Astrocyte (in vitro differentiated cells and primary cell): ENCODE data around the gene EIF4EBP3. TPM values are rescaled to one million over a fixed set of nuclear protein-coding genes. Genes with fewer than 3 reads are reported as not detected.

ENCODE experiments used
- DNase-seq: peaks from one replicate; pipeline ENCODE4 v3.0.0-alpha.2; 2010; ENCODE audit warnings: low read depth
- FAIRE-seq: peaks from 2 replicates; lab custom pipeline; 2011; peaks lifted over from hg19 to GRCh38; lab: Jason Lieb, UNC
- H2AFZ ChIP-seq: 2 replicates; pipeline ENCODE4 v1.6.0; 2012; ENCODE audit warnings: low read depth, low read length, inconsistent platforms
- H3K27ac ChIP-seq: 2 replicates; pipeline ENCODE4 v1.5.1; 2011; ENCODE audit warnings: low read depth, low read length, inconsistent platforms
- H3K27me3 ChIP-seq: 2 replicates; pipeline ENCODE4 v1.6.0; 2011; ENCODE audit warnings: low read length, inconsistent platforms; ENCODE audit not compliant: insufficient read depth
- H3K36me3 ChIP-seq: 2 replicates; pipeline ENCODE4 v1.5.1; 2011; ENCODE audit warnings: low read length, inconsistent platforms; ENCODE audit not compliant: insufficient read depth
- H3K4me1 ChIP-seq: 2 replicates; pipeline ENCODE4 v1.5.1; 2011; ENCODE audit warnings: low read length, inconsistent platforms; ENCODE audit not compliant: insufficient read depth
- H3K4me2 ChIP-seq: 2 replicates; pipeline ENCODE4 v1.6.0; 2012; ENCODE audit warnings: low read length, inconsistent platforms
- H3K4me3 ChIP-seq: 2 replicates; pipeline ENCODE4 v1.5.1; 2011; ENCODE audit warnings: low read depth, mild to moderate bottlenecking, low read length, inconsistent platforms; ENCODE audit not compliant: insufficient read depth
- H3K79me2 ChIP-seq: 2 replicates; pipeline ENCODE4 v1.6.0; 2012; ENCODE audit warnings: mild to moderate bottlenecking, low read length, inconsistent platforms; ENCODE audit not compliant: insufficient read depth
- H3K9ac ChIP-seq: 2 replicates; pipeline ENCODE4 v1.6.0; 2012; ENCODE audit warnings: mild to moderate bottlenecking, low read length, inconsistent platforms
- H3K9me3 ChIP-seq: 2 replicates; pipeline ENCODE4 v1.5.1; 2012; ENCODE audit warnings: low read depth, mild to moderate bottlenecking, low read length, inconsistent platforms; ENCODE audit not compliant: insufficient read depth
- H4K20me1 ChIP-seq: 2 replicates; pipeline ENCODE4 v1.6.0; 2012; ENCODE audit warnings: low read length, inconsistent platforms; ENCODE audit not compliant: insufficient read depth
- H3K27ac Mint-ChIP-seq: one replicate; pipeline ENCODE4 v1.8.0; 2021; ENCODE audit warnings: mild to moderate bottlenecking, mixed read lengths; ENCODE audit not compliant: unreplicated experiment
- H3K27me3 Mint-ChIP-seq: one replicate; pipeline ENCODE4 v1.8.0; 2021; ENCODE audit warnings: low read depth, mixed read lengths; ENCODE audit not compliant: unreplicated experiment
- H3K36me3 Mint-ChIP-seq: one replicate; pipeline ENCODE4 v1.8.0; 2021; ENCODE audit warnings: low read depth, mixed read lengths; ENCODE audit not compliant: unreplicated experiment
- H3K4me1 Mint-ChIP-seq: one replicate; pipeline ENCODE4 v1.8.0; 2021; ENCODE audit warnings: low read depth, mixed read lengths; ENCODE audit not compliant: unreplicated experiment
- H3K4me3 Mint-ChIP-seq: one replicate; pipeline ENCODE4 v1.8.0; 2021; ENCODE audit warnings: mild to moderate bottlenecking, moderate library complexity, mixed read lengths; ENCODE audit not compliant: unreplicated experiment
- H3K9me3 Mint-ChIP-seq: one replicate; pipeline ENCODE4 v1.8.0; 2021; ENCODE audit warnings: mild to moderate bottlenecking, mixed read lengths; ENCODE audit not compliant: unreplicated experiment
- EZH2 ChIP-seq: IDR thresholded peaks from 2 replicates; pipeline ENCODE4 v1.6.1; 2012; ENCODE audit warnings: mild to moderate bottlenecking, low read length, inconsistent platforms; ENCODE audit not compliant: insufficient read depth
- total RNA-seq: library from RNA; stranded (reverse); gene quantifications from 2 replicates; pipeline ENCODE4 v1.2.1, GENCODE V29; 2021
- TF ChIP-seq, protein P1 (sequence below): IDR thresholded peaks from 2 replicates; pipeline ENCODE4 v1.5.1; 2011; ENCODE audit warnings: low read depth, mild to moderate bottlenecking, inconsistent platforms, low read length, moderate library complexity; ENCODE audit not compliant: insufficient read depth

Gene EIF4EBP3
- total RNA-seq, 1 donor from 2014 or later: 3.6 TPM

- DNase-seq (no peak), FAIRE-seq (no peak)
- Histone ChIP-seq H2AFZ (no peak overlapping the region), H3K9ac (no peak overlapping the region), H3K27ac (no peak overlapping the region), H3K9me3 (no peaks in the 10 kb centered on the region), H3K27me3 (no peaks in the 10 kb centered on the region), H4K20me1 (no peaks in the 10 kb centered on the region), H3K4me3 (no peak overlapping the region), H3K79me2 (no peaks in the 10 kb centered on the region), H3K4me2 (no peak overlapping the region), H3K36me3 (peaks cover 27% of the 10 kb centered on the region), H3K4me1 (no peaks in the 10 kb centered on the region)
- Mint-ChIP-seq H3K4me3 (no peak overlapping the region), H3K36me3 (peaks cover 4% of the 10 kb centered on the region), H3K27me3 (no peaks in the 10 kb centered on the region), H3K27ac (no peak overlapping the region), H3K4me1 (no peaks in the 10 kb centered on the region), H3K9me3 (no peaks in the 10 kb centered on the region)
- TF ChIP-seq, protein P1, sequence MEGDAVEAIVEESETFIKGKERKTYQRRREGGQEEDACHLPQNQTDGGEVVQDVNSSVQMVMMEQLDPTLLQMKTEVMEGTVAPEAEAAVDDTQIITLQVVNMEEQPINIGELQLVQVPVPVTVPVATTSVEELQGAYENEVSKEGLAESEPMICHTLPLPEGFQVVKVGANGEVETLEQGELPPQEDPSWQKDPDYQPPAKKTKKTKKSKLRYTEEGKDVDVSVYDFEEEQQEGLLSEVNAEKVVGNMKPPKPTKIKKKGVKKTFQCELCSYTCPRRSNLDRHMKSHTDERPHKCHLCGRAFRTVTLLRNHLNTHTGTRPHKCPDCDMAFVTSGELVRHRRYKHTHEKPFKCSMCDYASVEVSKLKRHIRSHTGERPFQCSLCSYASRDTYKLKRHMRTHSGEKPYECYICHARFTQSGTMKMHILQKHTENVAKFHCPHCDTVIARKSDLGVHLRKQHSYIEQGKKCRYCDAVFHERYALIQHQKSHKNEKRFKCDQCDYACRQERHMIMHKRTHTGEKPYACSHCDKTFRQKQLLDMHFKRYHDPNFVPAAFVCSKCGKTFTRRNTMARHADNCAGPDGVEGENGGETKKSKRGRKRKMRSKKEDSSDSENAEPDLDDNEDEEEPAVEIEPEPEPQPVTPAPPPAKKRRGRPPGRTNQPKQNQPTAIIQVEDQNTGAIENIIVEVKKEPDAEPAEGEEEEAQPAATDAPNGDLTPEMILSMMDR: no peak
- TF ChIP-seq EZH2: no peak
Observed at GRCh38 chr5:140502834-140503233, 44.6 kb upstream of the EIF4EBP3 start.

DNA sequence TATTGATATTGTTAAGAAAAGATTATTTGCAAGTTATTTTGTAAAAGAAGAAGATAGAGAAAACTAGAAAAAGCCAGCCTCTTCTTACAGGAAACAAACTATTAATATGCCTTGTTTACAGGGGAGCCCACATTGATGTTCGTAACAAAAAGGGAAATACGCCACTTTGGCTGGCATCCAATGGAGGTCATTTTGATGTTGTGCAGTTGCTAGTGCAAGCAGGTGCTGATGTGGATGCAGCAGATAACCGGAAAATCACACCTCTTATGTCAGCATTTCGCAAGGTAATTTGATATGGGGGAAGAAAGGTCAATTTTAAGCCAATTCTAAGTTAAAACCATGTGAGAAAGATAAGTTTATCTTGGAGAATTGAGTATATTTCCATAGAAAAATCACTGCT, 37.6 kb upstream of the EIF4EBP3 start:
- Histone ChIP-seq H3K36me3 (peaks cover 42% of the 10 kb centered on the region), H3K4me1 (no peaks in the 10 kb centered on the region), H3K79me2 (no peaks in the 10 kb centered on the region), H3K4me3 (no peak overlapping the region), H3K9ac (no peak overlapping the region), H4K20me1 (no peaks in the 10 kb centered on the region), H3K27ac (no peak overlapping the region), H3K4me2 (no peak overlapping the region), H2AFZ (no peak overlapping the region), H3K27me3 (no peaks in the 10 kb centered on the region), H3K9me3 (no peaks in the 10 kb centered on the region)
- Mint-ChIP-seq H3K4me3 (no peak overlapping the region), H3K4me1 (no peaks in the 10 kb centered on the region), H3K27ac (no peak overlapping the region), H3K36me3 (peaks cover 10% of the 10 kb centered on the region), H3K27me3 (no peaks in the 10 kb centered on the region), H3K9me3 (no peaks in the 10 kb centered on the region)
- no peak for DNase-seq
- TF ChIP-seq, protein P1: no peak
- TF ChIP-seq EZH2: no peak
- no peak for FAIRE-seq

- TF ChIP-seq, protein P1: no peak
- TF ChIP-seq EZH2: no peak
- no peak overlapping the region for H3K9ac ChIP-seq
- no peaks in the 10 kb centered on the region for H3K4me1 Mint-ChIP-seq
- H2AFZ ChIP-seq: no peak overlapping the region
- no peak overlapping the region for H3K27ac Mint-ChIP-seq
- no peak overlapping the region for H3K4me3 Mint-ChIP-seq
- H3K9me3 Mint-ChIP-seq: no peaks in the 10 kb centered on the region
- H3K4me2 ChIP-seq: no peak overlapping the region
- H3K36me3 ChIP-seq: peaks cover 18% of the 10 kb centered on the region
- no peaks in the 10 kb centered on the region for H3K4me1 ChIP-seq
- no peak for DNase-seq
- H3K9me3 ChIP-seq: no peaks in the 10 kb centered on the region
- no peak overlapping the region for H3K4me3 ChIP-seq
- H3K79me2 ChIP-seq: no peaks in the 10 kb centered on the region
- H3K27ac ChIP-seq: no peak overlapping the region
- H3K27me3 Mint-ChIP-seq: no peaks in the 10 kb centered on the region
- no peaks in the 10 kb centered on the region for H4K20me1 ChIP-seq
- no peaks in the 10 kb centered on the region for H3K27me3 ChIP-seq
- no peak for FAIRE-seq
- H3K36me3 Mint-ChIP-seq: peaks cover 15% of the 10 kb centered on the region
Observed at GRCh38 chr5:140513124-140513523, 34.3 kb upstream of the EIF4EBP3 start.
